ENCODE results near the gene PASK.
A peak's percentile ranks its signal among the peaks of the same experiment; 100 is the strongest.

The PASK gene

GRCh38 chr2:241179899-241180298 is 30.6 kb upstream of the PASK start:
- DNase-seq: no peak

- DNase-seq: no peak
Measured at GRCh38 chr2:241178961-241179360, 29.7 kb upstream of the PASK start.

- DNase-seq: no peak
Measured at GRCh38 chr2:241177526-241178334, 28.5 kb upstream of the PASK start.

- DNase-seq: no peak
Measured at GRCh38 chr2:241173557-241173956, 24.3 kb upstream of the PASK start.

- no peak for DNase-seq
Measured at GRCh38 chr2:241168366-241168765, 19.1 kb upstream of the PASK start.

- DNase-seq: no peak
Measured at GRCh38 chr2:241163601-241164118, 14.4 kb upstream of the PASK start.

- no peak for DNase-seq
Measured at GRCh38 chr2:241161646-241162281, 12.5 kb upstream of the PASK start.

- DNase-seq: no peak
Measured at GRCh38 chr2:241160318-241160717, 11.0 kb upstream of the PASK start.

GRCh38 chr2:241159116-241159515 is 9.8 kb upstream of the PASK start:
- no peak for DNase-seq

- no peak for DNase-seq
Measured at GRCh38 chr2:241158546-241158900, 9.3 kb upstream of the PASK start.

GRCh38 chr2:241157841-241158545 is 8.7 kb upstream of the PASK start:
- no peak for DNase-seq

- DNase-seq: peak; percentile 66
Measured at GRCh38 chr2:241156971-241157441, 7.7 kb upstream of the PASK start.

- DNase-seq: no peak
Measured at GRCh38 chr2:241155936-241156335, 6.7 kb upstream of the PASK start.

GRCh38 chr2:241154915-241155314 is 5.6 kb upstream of the PASK start:
- DNase-seq: no peak

- DNase-seq: no peak
Measured at GRCh38 chr2:241153616-241154015, 4.3 kb upstream of the PASK start.

- DNase-seq: no peak
Measured at GRCh38 chr2:241151934-241152660, 2.8 kb upstream of the PASK start.

- DNase-seq: no peak
Measured at GRCh38 chr2:241150660-241151530, 1.6 kb upstream of the PASK start.

GRCh38 chr2:241149925-241150659 is 820 bp upstream of the PASK start, which contains the start of gene PPP1R7:
PPP1R7 (plus strand) TSS chr2:241150467; CDS start chr2:241150496, 29 bp downstream.
- peak; percentile 83 for DNase-seq

- no peak for DNase-seq
Measured at GRCh38 chr2:241149675-241149924, 328 bp upstream of the PASK start.

GRCh38 chr2:241148239-241148638 is 1.0 kb downstream of the PASK start:
- no peak for DNase-seq

- no peak for DNase-seq
Measured at GRCh38 chr2:241147336-241147735, 1.9 kb downstream of the PASK start.
